B cell (primary cell): ENCODE measurements around the gene GPR78. TPM values are rescaled to one million over a fixed set of nuclear protein-coding genes. Genes with fewer than 3 reads are reported as not detected.

Experiments used
- ATAC-seq: fragments of 200-7000 bp; cut with Tn5 transposase; one replicate; pipeline ENCODE4 v1.10.0; 2021; ENCODE audit warnings: low read depth, mild to moderate bottlenecking, moderate number of reproducible peaks, moderate library complexity
- CTCF ChIA-PET: fragments of 350-600 bp; sonication (Branson Sonifier 250); formaldehyde crosslinking; loops from one replicate; lab custom pipeline; 2021; ENCODE audit warnings: antibody characterized with exemption, inconsistent platforms; lab: Charles Lee
- POLR2A ChIA-PET: fragments of 350-600 bp; sonication (Branson Sonifier 250); formaldehyde crosslinking; loops from one replicate; lab custom pipeline; 2021; ENCODE audit warnings: antibody characterized with exemption; lab: Charles Lee
- DNase-seq: peaks from one replicate; pipeline ENCODE4 v3.0.0; 2013
- H2AFZ ChIP-seq: 2 replicates; pipeline ENCODE4 v1.6.1; 2012; ENCODE audit warnings: mild to moderate bottlenecking, low read depth, low read length; ENCODE audit not compliant: insufficient read depth, poor library complexity, severe bottlenecking
- H3K27ac ChIP-seq, 2 donors: 1 replicate in 1 of 2; 2 replicates in 1 of 2; pipeline ENCODE4 v1.5.1; 2012 to 2013; ENCODE audit warnings: low read length in 2 of 2, mild to moderate bottlenecking in 2 of 2, moderate library complexity in 1 of 2
- H3K27me3 ChIP-seq, 4 experiments: fragments of 200-600 bp in 1 of 4; sonication (generic) in 1 of 4; replicated peaks in 1 of 4; 1 replicate in 2 of 4; 2 replicates in 2 of 4; pipeline versions ENCODE4 v1.6.1 to v1.7.0; 2013 to 2016; ENCODE audit warnings: low read length in 3 of 4, mild to moderate bottlenecking in 2 of 4, mixed read lengths in 1 of 4, moderate library complexity in 1 of 4; ENCODE audit not compliant: insufficient read depth in 4 of 4, control insufficient read depth in 3 of 4; ENCODE audit errors: control extremely low read depth in 1 of 4
- H3K36me3 ChIP-seq, 2 experiments: replicated peaks in 1 of 2; 1 replicate in 1 of 2; 2 replicates in 1 of 2; pipeline versions ENCODE4 v1.6.1 to v1.7.1; 2013; ENCODE audit warnings: low read length in 1 of 2; ENCODE audit not compliant: insufficient read depth in 2 of 2, control insufficient read depth in 1 of 2; ENCODE audit errors: control extremely low read depth in 1 of 2, extremely low read depth in 1 of 2
- H3K4me1 ChIP-seq, 2 donors: fragments of 200-600 bp in 1 of 2; sonication (generic) in 1 of 2; 1 replicate in 1 of 2; 2 replicates in 1 of 2; pipeline versions ENCODE4 v1.5.1 to v1.6.1; 2013 to 2017; ENCODE audit warnings: low read length in 2 of 2; ENCODE audit not compliant: control insufficient read depth in 2 of 2, insufficient read depth in 2 of 2
- H3K4me2 ChIP-seq: replicated peaks from 2 replicates; pipeline ENCODE3; 2012; ENCODE audit warnings: mild to moderate bottlenecking, low read depth, low read length; ENCODE audit not compliant: poor library complexity, severe bottlenecking
- H3K4me3 ChIP-seq, 5 experiments: fragments of 200-600 bp in 1 of 5; sonication (generic) in 1 of 5; 1 replicate in 3 of 5; 2 replicates in 2 of 5; pipeline versions ENCODE4 v1.5.1 to v1.7.0; 2011 to 2016; ENCODE audit warnings: low read length in 4 of 5, mild to moderate bottlenecking in 4 of 5, low read depth in 2 of 5, control low read depth in 1 of 5, moderate library complexity in 1 of 5; ENCODE audit not compliant: insufficient read depth in 1 of 5; ENCODE audit errors: control extremely low read depth in 1 of 5, extremely low read depth in 1 of 5
- H3K79me2 ChIP-seq: fragments of 200-600 bp; sonication (generic); one replicate; pipeline ENCODE4 v1.6.0; 2016; ENCODE audit warnings: low read length; ENCODE audit not compliant: control insufficient read depth, insufficient read depth
- H3K9ac ChIP-seq: fragments of 200-600 bp; sonication (generic); 2 replicates; pipeline ENCODE4 v1.6.1; 2017; ENCODE audit warnings: mild to moderate bottlenecking, low read length, moderate library complexity
- H3K9me3 ChIP-seq, 3 donors: one replicate each; pipeline versions ENCODE4 v1.6.1 to v1.7.1; 2013; ENCODE audit warnings: low read length in 2 of 3; ENCODE audit not compliant: control insufficient read depth in 2 of 3, insufficient read depth in 1 of 3; ENCODE audit errors: control extremely low read depth in 1 of 3
- H4K20me1 ChIP-seq: 2 replicates; pipeline ENCODE4 v1.6.0; 2012; ENCODE audit warnings: mild to moderate bottlenecking, low read length; ENCODE audit not compliant: insufficient read depth, control insufficient read depth, poor library complexity, severe bottlenecking
- H3K27ac Mint-ChIP-seq: one replicate; pipeline ENCODE4 v1.8.0; 2021; ENCODE audit warnings: mixed read lengths
- H3K27me3 Mint-ChIP-seq: one replicate; pipeline ENCODE4 v1.8.0; 2021; ENCODE audit warnings: mixed read lengths
- H3K4me1 Mint-ChIP-seq: one replicate; pipeline ENCODE4 v1.8.0; 2021; ENCODE audit warnings: mixed read lengths
- H3K4me3 Mint-ChIP-seq: one replicate; pipeline ENCODE4 v1.8.0; 2021; ENCODE audit warnings: mixed read lengths
- H3K9me3 Mint-ChIP-seq: one replicate; pipeline ENCODE4 v1.8.0; 2022; ENCODE audit warnings: mixed read lengths; ENCODE audit not compliant: insufficient read depth
- CTCF ChIP-seq: fragments of 200-600 bp; IDR thresholded peaks from one replicate; pipeline ENCODE4 v1.8.0; 2022; ENCODE audit warnings: antibody characterized with exemption, mild to moderate bottlenecking
- EZH2 ChIP-seq: IDR thresholded peaks from 2 replicates; pipeline ENCODE4 v1.6.1; 2012; ENCODE audit warnings: borderline replicate concordance, low read depth, mild to moderate bottlenecking, moderate library complexity, low read length; ENCODE audit not compliant: insufficient read depth, poor library complexity, severe bottlenecking
- WGBS: methylation state at CpG from one replicate; pipeline ENCODE4 v1.1.5; 2013; ENCODE audit warnings: missing lambda C conversion rate; ENCODE audit not compliant: insufficient coverage; 5-methylcytosine and 5-hydroxymethylcytosine counted together
- intact Hi-C: fragments of 100-400 bp; cut with micrococcal nuclease; formaldehyde crosslinking; loops from one replicate; pipeline ENCODE4 v1.10.0; 2022
- polyA plus RNA-seq: library from polyadenylated mRNA; depleted of rRNA; stranded (reverse); fragments of >200 nt; gene quantifications from 2 replicates; pipeline ENCODE4 v1.2.3, GENCODE V29; 2012
- total RNA-seq, 2 donors: library from RNA; stranded (reverse); fragments of 120-200 nt in 1 of 2; gene quantifications; 1 replicate in 1 of 2; 2 replicates in 1 of 2; pipeline versions ENCODE4 v1.2.3 to v1.2.4, GENCODE V29; 2013 to 2022

GPR78 gene
- total and polyA plus RNA-seq, 2 donors (not counting 1 experiment from before 2014, with no cell fraction given): not detected

- ATAC-seq (no peak), DNase-seq (no peak)
- H3K27ac ChIP-seq: no peak overlapping the region
- H4K20me1 ChIP-seq: no peaks in the 10 kb centered on the region
- no peaks in the 10 kb centered on the region for H3K79me2 ChIP-seq
- Mint-ChIP-seq H3K9me3 (no peaks in the 10 kb centered on the region), H3K27me3 (no peaks in the 10 kb centered on the region), H3K27ac (no peak overlapping the region), H3K4me3 (no peak overlapping the region), H3K4me1 (no peaks in the 10 kb centered on the region)
- H3K4me3 ChIP-seq: no peak overlapping the region
- no peaks in the 10 kb centered on the region for H3K27me3 ChIP-seq
- POLR2A ChIA-PET: no interaction called here
- H3K9ac ChIP-seq: no peak overlapping the region
- CTCF ChIA-PET: no interaction called here
- no peaks in the 10 kb centered on the region for H3K4me1 ChIP-seq
- TF ChIP-seq CTCF (no peak), EZH2 (no peak)
- 90% methylated on average over 11 of the region's 11 CpGs for WGBS
- intact Hi-C loops: no loop called here
- H3K36me3 ChIP-seq: no peaks in the 10 kb centered on the region
- peaks cover 0 to 14% (median 0%) of the 10 kb centered on the region in 3 donors for H3K9me3 ChIP-seq
- H3K4me2 ChIP-seq: no peak overlapping the region
- H2AFZ ChIP-seq: no peak overlapping the region
Observed at GRCh38 chr4:8540586-8540985, 39.6 kb upstream of the GPR78 start.

GRCh38 chr4:8540991-8541390 is 39.2 kb upstream of the GPR78 start:
- no peaks in the 10 kb centered on the region for H4K20me1 ChIP-seq
- ATAC-seq: no peak
- H3K4me3 ChIP-seq: no peak overlapping the region
- Mint-ChIP-seq H3K4me3 (no peak overlapping the region), H3K9me3 (no peaks in the 10 kb centered on the region), H3K4me1 (no peaks in the 10 kb centered on the region), H3K27ac (no peak overlapping the region), H3K27me3 (no peaks in the 10 kb centered on the region)
- ChIA-PET POLR2A (no interaction called here), CTCF (no interaction called here)
- intact Hi-C loops: no loop called here
- H3K9me3 ChIP-seq: peaks cover 0 to 12% (median 0%) of the 10 kb centered on the region in 3 donors
- H3K27me3 ChIP-seq: no peaks in the 10 kb centered on the region
- H3K36me3 ChIP-seq: no peaks in the 10 kb centered on the region
- TF ChIP-seq CTCF (no peak), EZH2 (no peak)
- H3K4me2 ChIP-seq: no peak overlapping the region
- no peak overlapping the region for H3K9ac ChIP-seq
- no peak overlapping the region for H2AFZ ChIP-seq
- no peak overlapping the region for H3K27ac ChIP-seq
- H3K4me1 ChIP-seq: no peaks in the 10 kb centered on the region
- WGBS: 74% methylated on average over 8 of the region's 8 CpGs
- DNase-seq: no peak
- no peaks in the 10 kb centered on the region for H3K79me2 ChIP-seq
